Stimulated activated CD4-positive, alpha-beta T cell treated with anti-CD3 and anti-CD28 coated beads, Interleukin-1b, Interleukin-23, amount 100 ng/mL, for 1 hour (primary cell): ENCODE results near the gene ADAMTS17.

ENCODE experiments used
- DNase-seq, 2 donors: peaks; one replicate each; pipeline ENCODE4 v3.0.0-alpha.2; 2020; ENCODE audit warnings: low read depth in 2 of 2

Gene ADAMTS17

DNA sequence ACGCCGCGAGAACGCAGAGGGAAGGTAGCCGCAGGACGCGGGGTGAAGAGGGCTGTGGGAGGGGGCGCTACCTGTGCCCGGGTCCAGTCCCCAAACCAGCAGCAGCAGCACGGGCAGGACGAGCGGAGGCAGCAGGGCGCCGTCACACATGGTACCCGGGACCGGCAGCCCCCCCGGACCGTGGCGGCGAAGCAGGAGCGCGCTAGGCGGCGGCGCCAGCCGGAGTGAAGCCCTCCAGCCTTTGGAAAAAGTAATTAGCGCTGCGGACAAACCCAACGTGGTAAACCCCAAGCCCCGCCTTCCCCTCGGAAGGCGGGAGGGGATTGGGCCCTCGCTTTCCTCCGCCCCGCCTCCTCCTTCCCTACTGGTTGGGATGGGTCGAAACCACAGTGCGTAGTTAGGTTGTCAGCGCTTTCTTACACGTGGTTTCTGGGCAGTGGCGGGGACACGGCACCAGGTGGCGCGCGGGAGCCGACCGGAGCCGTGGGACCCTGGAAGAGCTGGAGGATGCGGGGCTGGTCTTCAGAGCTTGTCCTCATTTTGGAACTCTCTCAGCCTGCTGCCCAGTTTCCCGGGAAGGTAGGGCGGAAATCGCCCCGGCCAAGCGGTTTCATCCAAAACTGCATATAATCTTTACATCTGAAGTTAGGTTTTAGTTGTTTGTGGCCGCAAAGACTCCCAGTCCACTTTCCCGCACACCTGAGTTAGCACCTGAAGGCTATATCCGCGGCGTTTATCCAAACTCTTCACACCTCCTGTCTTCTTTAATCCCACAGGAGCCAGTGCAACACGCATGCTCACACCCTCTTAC lies at the start of gene ADAMTS17:
Gene ADAMTS17, minus strand, starts transcription at position 226 of the 811 bp plus-strand sequence. Its CDS starts 76 bp downstream, at position 150.
- DNase-seq: peak; percentile 86 to 89

- no peak for DNase-seq
These were observed 43.7 kb upstream of the ADAMTS17 start for GRCh38 chr15:100385300-100386050.

GRCh38 chr15:100384108-100384410 lies 42.3 kb upstream of the ADAMTS17 start:
- DNase-seq: no peak

GRCh38 chr15:100383302-100384107 lies 41.7 kb upstream of the ADAMTS17 start:
- no peak for DNase-seq

DNA sequence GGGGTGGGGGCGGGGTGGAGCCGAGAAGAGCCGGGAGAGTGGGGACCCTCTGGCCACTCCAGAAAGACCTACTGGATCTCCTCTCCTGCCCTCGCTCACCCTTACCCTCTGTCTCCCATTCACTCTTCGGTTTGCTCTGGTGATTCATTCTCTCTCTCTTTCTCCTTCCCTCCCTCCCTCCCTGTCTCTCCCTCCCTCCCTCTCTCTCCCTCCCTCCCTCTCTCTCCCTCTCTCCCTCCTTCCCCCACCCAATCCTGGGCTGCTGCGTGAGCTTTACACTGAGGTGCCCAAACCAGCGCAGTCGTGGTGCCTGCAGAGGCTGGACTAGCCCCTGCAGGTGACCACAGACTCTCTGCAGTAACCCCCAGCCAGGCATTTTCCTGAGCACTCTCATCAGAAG lies 32.2 kb upstream of the ADAMTS17 start:
- no peak for DNase-seq

- no peak for DNase-seq
These were observed 31.5 kb upstream of the ADAMTS17 start for GRCh38 chr15:100373120-100373896.

GRCh38 chr15:100372739-100373119 lies 31.0 kb upstream of the ADAMTS17 start:
- DNase-seq: no peak

DNA sequence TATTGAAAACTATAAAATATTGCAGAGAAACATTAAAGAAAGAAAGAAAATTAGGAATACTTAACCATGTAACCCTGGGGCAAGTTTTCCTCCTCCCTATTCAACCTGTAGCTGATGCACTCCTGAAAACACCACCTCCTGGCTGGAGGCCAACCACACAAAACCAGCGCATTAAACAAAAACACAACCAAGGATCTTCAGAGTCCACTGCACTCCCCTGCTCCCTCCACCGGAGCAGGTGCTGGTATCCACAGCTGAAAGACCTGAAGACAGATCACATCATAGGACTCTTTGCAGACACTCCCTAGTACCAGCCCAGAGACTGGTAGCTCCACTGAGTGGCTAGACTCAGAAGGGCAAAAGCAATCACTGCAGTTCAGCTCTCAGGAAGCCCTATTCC lies 13.6 kb upstream of the ADAMTS17 start:
- no peak for DNase-seq

DNA sequence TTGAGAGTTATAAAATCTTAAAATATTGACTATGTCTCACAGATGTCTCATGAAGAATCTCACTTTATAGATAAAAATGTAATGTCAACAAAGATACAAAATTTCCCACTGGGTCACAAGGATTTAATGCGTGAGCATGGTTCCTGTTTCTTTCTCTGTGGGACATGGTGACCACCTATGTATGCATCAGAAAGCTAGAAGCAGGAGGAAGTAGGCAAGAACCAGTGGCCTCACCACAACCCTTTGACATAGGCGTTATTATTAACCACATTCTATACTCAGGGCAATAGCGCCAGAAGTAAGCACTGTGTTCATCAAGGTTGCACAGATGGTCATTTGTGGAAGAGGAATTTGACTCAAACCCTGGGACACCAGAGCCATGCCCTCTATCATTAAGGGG lies 11.7 kb upstream of the ADAMTS17 start:
- no peak for DNase-seq

- DNase-seq: no peak
These were observed 8.9 kb upstream of the ADAMTS17 start for GRCh38 chr15:100350434-100351226.

DNA sequence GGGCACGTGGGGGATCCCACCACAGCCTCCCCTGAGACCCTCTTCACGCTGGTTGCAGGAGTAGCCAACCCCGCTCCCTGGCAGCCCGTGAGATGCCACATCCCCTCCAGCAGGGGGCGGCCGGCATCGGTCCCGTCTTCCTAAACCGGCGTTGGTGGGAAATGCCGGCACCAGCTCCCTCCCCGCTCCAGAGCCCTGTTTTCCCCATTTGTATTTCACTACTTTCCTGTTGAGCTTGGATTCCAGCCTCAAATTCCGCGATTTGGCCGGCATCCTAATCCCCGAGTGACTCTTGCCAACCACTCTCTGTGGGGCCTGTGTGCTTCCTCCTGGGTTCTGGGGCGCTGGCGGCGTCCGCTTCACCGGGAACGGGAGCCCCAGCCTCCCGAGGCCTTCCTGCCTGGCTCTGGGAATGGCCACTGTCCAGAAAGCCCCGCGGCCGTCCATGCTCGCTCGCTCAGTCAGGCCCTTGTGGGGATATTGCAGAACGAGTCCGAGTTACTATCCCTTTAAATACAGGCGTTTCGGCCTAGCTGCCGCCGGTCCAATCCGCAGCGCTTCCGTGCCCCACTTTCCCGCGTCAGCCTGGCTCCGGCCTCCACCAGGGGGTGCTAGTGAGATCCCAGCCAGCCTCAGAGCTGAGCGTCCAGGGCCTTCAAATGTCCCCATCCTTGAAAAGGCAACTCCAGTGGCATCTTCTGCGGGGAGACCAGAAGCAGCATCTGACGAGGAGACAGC lies 8.1 kb upstream of the ADAMTS17 start:
- DNase-seq: peak; percentile 63 to 81

DNA sequence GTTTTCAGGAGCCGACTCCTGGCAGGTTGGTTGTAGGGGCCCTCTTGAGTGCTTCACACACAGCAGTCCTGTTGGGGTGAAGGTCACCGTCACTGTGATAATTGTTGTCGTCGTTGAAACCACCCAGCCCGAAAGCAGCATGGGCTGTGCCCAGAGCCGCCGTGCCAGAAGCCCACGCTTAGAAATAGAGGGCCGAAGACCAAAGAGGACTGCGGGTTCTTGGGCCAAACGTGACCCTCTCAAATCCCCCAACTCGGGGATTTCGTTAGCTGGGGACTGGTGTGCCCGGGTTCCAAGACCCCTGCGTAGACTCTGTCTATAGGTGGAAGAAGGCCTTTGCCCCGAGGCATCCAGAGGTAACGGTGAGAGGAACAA lies 7.5 kb upstream of the ADAMTS17 start:
- no peak for DNase-seq

- DNase-seq: no peak
These were observed 6.8 kb upstream of the ADAMTS17 start for GRCh38 chr15:100348578-100348977.

- DNase-seq: no peak
These were observed 5.2 kb upstream of the ADAMTS17 start for GRCh38 chr15:100346866-100347512.

DNA sequence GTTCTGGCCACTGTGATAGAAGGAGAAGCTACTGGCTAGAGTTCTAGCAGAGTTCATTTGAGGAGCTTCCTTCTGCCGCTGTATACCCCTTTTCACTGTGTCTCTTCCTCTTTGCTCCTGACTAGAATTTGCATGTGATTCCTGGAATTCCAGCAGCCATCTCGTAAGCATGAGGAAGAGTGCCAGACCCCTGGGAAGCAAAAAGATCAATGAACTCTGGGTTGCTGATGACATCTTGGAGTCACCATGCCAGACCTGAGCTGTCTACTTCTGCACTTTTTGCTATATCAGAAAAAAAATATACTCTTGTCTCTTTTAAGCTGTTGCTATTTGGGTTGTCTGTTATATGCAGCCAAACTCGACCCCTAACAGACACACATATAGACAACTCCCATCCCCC lies 3.7 kb upstream of the ADAMTS17 start:
- DNase-seq: no peak

DNA sequence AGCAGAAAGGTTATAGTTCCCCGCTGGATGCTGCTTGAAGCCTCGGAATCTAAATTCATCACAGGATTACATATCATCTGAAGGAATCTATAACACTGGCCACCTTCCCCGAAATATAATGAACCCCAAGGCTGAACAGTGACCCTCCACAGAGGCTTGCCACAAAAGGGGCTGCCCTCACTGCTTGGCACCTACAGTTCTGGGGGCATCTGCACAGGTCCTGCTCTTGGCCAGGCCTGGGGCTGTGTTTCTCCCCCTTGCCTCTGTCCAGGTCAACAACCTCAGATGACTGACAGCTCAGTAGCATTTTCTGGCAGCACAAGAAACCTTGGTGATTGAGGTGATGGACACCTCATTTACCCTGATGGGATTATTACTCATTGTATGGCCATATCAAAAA lies 1.5 kb upstream of the ADAMTS17 start:
- no peak for DNase-seq

DNA sequence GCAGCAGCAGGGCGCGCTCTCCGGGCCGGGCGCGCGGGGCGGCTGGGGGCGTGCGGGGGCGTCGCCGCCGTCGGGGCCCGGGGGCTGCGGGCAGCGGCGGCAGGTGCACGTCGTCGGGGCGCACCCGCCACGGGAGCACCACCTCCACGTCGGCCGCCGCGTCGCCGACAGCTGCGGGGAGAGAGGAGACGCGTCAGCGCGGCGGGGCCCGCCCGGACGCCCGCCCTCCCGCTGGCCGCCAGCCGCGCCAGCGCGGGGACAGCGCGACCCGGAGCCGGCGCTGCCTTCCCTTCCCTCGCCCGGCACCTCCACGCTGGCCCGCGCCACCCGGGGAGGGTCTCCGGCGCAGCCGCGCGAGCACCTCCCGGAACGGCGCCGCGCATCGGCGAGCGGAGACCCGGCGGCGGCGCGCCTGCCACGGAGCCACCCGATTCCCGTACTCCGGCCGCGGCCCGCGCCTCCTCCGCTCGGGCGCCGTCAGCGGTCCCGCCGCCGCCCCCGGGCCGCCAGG lies 481 bp downstream of the ADAMTS17 start:
- DNase-seq: no peak

GRCh38 chr15:100340721-100341238 lies 995 bp downstream of the ADAMTS17 start:
- DNase-seq: no peak

- DNase-seq: no peak
These were observed 1.8 kb downstream of the ADAMTS17 start for GRCh38 chr15:100339999-100340398.
